Vagina (tissue), 2 donors: Measurements from ENCODE around the gene TRABD2B.

Experiments
- CTCF ChIP-seq, 3 experiments: fragments of 450-650 bp in 2 of 3; fragments of 200-600 bp in 1 of 3; sonication (generic) in 1 of 3; IDR thresholded peaks; one replicate each; pipeline ENCODE4 v1.5.1; 2017 to 2019; ENCODE audit warnings: antibody characterized with exemption in 3 of 3, mild to moderate bottlenecking in 2 of 3, moderate library complexity in 2 of 3
- POLR2A ChIP-seq, 2 donors: fragments of 450-650 bp; IDR thresholded peaks; one replicate each; pipeline ENCODE4 v1.6.1; 2017; ENCODE audit warnings: antibody characterized with exemption in 2 of 2, mild to moderate bottlenecking in 2 of 2, moderate library complexity in 2 of 2

GRCh38 chr1:47875831-47876586 is 121.2 kb downstream of the TRABD2B start:
- TF ChIP-seq POLR2A (IDR thresholded peaks at IDR 0.05) (no peak), CTCF (IDR thresholded peaks at IDR 0.05) (no peak)
